Measurements from ENCODE around the gene WDR46.
A peak's percentile ranks its signal among the peaks of the same experiment; 100 is the strongest.
"Not testable (repeated sequence)": the region's sequence is repeated elsewhere in the genome, so short reads cannot be mapped to it uniquely, and the experiment has no call there.

WDR46 gene

DNA sequence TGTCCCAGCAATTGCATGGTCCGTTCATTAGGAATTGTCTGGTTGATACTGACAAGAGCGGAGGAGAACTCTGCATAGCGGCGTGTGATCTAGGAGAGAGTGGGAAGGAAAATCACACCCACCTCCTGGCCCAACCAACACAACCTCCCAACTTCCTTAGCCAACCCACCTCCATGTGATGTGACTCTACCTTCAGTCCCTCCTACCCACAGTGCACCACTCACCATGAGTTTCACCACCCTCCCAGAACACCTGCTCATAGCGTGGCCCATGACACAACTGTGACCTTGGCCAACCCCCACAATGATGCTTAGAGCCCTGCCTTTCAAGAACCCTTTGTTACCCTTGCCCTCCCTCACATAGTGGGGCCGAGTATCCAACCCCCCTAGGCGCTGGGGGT is 25.0 kb downstream of the WDR46 start:
- DNase-seq (ENCODE audit: low read depth) = no peak

DNA sequence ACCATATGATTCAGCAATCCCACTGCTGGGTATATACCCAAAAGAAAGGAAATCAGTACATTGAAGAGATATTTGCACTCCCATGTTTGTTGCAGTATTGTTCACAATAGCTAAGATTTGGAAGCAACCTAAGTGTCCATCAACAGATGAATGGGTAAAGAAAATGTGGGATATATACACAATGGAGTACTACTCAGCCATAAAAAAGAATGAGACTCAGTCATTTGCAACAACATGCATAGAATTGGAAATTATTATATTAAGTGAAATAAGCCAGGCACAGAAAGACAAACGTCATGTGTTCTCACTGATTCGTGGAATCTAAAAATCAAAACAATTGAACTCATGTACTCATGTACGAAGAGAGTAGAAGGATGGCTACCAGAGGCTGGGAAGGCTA is 26.5 kb downstream of the WDR46 start:
- not testable (repeated sequence) for DNase-seq (ENCODE audit: low read depth)

DNA sequence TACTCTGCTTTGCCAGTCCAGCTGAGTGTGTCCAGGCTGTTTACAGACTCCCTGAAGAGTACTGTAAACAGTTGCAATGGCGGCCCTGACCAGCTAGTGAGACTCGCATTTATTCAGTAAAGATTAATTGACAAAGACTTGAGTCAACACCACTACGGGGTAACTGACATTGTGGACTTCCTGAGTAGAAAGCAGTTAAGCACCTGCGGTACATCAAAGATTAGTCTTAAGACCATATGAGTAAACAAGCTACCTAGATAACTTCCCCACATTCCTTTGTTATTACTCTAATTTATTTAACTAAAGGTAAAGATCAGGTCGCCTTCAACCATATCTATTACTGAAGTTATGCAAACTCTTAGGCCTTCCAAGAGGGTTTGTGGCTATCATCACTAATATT is 30.0 kb downstream of the WDR46 start:
- no peak for DNase-seq (ENCODE audit: low read depth)

DNA sequence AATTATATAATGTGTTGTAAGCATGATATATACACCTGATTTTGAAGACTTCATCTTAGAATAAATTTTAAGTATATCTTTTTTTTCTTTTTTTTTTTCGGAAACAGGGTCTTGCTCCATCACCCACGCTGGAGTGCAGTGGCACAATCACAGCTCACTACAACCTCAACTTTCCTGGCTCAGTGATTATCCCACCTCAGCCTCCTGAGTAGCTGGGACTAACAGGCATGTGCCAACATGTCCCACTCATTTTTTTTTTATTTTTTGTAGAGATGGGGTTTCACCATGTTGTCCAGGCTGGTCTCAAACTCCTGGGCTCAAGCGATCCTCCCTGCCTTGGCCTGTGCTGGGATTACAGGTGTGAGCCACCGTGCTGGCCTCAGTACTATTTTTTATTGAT is 34.4 kb downstream of the WDR46 start:
- no peak for DNase-seq (ENCODE audit: low read depth)

DNA sequence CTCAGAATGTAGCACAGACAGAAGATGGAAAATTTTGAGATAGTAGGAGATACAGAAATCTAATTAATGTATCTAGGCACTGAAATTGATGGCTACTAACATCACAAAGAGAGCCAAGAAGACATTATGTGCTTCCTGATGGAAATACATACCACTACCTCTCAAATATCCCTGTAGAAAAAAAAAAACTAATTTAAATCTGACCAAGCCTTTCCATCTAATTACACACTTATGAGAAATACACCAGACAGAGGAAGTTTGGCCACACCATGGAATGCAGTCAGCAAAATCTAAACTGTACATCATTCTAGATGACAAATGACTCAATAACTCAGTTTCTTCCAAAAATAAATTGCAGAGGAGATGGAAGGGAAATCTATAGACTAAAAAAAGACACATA is 36.3 kb downstream of the WDR46 start:
- peak; percentile 83 for DNase-seq (ENCODE audit: low read depth)

DNA sequence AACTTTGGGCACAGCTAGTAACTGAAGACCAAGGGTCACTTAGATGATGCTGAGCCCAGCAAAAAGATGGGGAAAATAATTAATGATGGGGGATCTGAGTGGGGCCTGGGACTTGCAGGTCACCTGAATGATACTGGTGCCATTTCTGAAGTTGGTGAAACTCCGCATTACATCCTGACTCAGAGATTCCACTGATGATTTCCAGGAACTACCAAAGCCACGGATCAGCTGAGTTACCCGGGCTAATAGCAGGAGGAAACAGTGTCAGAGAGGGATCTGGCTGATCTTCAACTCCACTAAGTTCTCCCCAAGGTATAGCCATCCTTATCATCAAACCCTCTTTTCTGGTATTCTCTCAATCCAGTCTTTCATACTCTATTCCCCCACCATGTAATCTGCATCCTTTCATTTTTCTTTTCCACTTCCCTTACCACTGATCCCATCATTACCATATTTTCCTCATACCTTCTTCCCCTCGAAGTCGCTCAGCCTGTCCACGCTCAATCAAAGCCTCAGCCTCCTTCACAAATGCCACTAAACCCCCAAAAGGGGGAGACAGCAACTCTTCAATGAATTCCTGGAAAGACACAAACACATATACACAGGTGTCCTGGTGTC is 37.5 kb downstream of the WDR46 start:
- peak; percentile 57 for DNase-seq (ENCODE audit: low read depth)

DNA sequence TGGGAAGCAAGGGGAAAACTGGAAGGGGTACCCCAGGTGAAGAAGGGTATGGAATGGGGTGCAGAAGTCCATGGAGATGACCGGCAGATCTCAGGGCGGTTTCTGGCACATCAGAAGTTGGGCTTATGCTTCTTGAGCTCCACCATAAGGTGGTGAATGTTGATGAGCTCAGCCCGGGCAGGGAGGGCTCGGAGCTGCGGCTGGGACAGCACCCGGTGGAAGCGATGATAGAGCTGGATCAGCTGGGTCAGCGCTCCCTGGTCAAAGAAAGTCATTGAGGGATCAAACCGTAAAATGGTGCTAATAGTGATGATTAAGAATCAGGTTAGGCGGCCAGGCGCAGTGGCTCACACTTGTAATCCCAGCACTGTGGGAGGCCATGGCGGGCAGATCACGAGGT is 38.3 kb downstream of the WDR46 start:
- no peak for DNase-seq (ENCODE audit: low read depth)

DNA sequence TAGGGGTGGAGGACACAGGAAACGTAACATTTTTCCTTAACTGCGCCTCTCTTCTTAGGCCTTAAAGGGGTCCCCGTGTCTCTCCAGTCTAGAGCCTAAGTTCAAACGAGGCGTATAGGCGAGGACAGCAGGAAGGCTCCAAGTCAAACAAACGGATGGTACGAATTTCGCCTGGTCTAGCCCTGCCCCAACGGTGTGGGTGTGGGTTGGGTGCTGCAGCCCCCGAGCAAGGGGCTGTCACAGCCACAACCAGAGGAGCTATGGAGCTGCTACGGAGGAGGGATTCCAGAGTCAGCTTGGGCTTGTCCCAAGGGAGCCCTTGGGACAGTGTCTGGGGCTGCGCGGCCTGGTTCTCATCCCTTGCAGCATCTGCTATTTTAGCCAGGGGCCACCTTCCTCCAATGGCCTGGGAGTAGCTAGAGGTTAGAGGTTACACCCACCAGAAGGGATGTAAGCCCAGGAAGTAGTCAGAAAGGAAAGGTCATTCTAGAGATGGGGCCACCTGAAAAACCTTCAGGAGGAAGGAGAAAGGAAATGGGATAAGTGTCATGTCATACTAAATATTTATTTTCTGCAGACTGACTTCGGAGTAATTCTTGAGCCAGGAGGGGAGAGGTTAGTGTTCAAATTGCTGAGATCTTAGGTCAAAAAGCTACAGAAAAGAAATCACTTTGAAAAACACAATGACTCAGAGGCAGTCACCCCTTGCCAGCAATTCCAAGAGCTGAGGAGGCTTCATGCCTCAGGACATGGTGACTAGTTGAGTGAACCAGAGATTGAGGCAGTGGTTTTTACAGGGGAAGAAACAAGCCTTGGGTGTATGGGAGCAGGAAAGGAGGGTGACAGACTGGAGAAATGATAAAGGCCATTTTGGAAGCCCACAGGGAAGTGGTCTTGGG is 39.1 kb downstream of the WDR46 start:
- peak; percentile 96 for DNase-seq (ENCODE audit: low read depth)

DNA sequence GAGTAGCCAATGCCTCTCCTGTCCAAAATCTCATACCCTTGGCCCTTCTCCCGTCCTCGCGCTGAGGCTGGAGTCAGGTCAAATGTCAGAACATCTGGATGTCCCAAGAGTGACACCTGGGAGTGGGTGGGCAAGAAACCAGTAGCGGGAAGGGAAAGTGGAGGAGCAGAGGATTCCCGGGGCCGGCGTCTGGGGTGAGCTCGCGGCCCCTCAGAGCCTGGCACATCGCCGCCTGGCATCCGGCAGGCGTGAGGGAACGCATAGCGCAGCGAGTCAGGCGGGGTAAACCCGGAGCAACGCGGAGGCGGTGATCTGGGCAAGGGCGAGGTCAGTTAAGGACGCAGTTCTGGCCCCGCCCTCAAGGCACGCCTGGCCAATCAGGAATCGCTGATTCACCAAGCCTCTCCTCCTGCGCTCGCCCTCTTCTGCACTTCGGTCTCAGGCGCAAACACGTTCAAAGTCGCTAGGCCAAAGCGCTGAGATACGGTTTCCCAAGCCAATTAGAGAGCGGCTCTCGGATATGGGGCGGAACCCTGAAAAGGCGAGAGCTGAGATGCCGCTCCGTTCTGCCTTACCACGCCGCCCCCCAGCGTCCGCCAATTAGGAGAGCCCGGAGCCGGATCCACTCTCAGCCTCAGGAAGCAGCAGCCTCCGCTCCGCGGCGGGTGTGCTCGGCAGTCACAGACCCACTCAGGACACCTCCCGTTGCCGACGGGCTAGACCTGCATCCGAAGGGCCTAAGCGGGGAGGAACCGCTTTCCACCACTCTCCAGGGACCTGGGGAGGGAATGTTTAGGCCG is 39.9 kb downstream of the WDR46 start:
- DNase-seq (ENCODE audit: low read depth) = peak; percentile 100

DNA sequence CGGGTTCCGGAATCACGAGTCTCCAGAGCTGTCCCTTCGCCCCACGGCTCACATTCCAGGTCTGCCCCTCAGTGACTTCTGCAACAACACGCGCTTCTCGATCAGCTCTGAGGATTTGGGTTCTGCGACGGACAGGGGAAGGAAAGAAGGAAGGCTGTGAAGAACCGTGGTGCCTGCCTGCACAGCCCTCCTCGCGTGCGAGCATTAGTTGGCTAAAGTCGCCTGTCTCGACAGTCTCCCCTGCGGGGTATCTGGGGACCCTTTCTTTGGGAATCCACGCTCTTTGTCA is 40.5 kb downstream of the WDR46 start:
- DNase-seq (ENCODE audit: low read depth) = peak; percentile 65

DNA sequence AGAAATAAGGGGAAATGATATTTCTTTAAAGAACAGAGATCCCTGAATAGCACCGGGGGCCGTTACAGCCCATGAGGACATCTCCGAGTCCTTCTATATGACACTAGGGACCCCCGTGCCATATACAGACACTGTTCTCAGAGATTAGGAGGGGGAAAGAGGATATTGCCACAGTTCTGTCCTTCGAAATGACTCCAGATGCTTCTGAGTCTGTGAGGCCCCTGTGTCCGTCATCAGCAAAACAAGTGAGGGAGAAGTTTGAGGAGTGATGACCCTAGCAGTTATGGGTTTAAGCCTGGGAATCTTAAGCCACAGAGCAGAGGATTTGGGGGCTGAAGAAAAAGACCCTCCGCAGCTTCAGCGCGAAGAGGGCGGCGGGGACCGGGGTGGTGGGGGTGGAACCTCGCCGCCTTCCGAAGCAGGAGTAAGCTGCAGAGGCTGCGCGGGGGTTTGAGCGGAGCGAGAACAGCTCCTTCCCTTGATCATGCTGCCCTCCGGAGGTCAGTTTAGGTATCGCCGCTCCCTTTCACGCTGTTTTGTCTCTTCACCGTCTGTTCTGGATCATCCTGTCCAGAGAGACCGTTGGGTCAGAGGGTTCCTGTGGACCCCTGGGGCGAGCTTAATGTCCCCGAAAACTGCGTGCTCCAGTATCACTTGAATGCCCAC is 40.9 kb downstream of the WDR46 start:
- peak; percentile 87 for DNase-seq (ENCODE audit: low read depth)

DNA sequence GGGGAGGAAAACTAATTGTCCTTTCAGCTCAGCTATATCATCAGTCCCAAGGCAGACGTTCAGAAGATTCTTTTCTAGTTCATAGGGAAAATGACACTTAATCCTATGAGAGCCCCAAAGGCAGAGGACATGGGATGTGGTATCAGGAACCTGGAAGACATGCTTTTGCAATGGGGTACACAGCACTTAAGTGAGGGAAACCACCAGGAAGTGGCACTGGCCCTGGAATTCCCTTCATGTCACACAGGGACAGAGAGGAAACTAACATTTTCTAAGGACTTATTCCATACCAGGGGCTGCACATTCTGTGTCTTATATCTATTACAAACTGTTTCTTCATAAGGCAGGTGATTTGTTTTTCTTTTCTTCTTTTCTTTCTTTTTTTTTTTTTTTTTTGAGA is 45.6 kb downstream of the WDR46 start:
- DNase-seq (ENCODE audit: low read depth) = no peak

DNA sequence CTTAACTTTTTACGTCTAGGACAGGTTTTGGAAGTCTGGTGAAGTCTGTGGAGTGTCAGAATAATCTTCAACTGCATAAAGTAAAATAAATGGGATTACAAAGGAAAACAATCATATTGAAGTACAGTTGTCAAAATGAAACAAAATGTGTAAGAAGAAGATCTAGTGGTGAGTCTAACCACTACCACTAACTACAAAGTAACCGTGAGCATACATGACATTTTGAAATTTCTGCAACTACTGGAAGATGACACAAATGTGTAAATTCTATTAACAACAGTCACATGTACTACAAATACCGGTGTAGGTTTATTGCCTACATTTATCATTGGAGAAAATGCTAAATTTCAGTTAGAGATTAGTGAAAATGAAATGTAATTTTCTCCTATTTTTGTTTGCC is 47.1 kb downstream of the WDR46 start:
- DNase-seq (ENCODE audit: low read depth) = no peak

DNA sequence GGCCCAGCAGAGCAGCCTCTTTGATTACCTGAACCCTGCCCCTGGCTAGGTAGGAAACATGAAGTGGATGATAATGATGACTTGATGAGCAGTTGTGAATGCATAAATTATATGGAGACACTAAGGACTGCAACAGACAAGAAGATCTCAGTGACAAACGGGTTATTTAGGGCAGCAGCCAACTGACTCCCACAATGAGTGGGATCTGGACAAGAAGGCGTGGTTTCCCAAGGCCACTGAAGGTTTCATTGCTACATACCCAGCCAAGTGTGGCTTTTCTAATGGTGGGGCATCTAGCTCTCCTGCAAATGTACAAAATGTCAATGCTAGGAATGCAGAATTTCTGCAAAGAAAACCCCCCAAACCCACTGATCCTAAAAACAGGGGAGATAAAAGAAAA is 51.3 kb downstream of the WDR46 start:
- DNase-seq (ENCODE audit: low read depth) = no peak

DNA sequence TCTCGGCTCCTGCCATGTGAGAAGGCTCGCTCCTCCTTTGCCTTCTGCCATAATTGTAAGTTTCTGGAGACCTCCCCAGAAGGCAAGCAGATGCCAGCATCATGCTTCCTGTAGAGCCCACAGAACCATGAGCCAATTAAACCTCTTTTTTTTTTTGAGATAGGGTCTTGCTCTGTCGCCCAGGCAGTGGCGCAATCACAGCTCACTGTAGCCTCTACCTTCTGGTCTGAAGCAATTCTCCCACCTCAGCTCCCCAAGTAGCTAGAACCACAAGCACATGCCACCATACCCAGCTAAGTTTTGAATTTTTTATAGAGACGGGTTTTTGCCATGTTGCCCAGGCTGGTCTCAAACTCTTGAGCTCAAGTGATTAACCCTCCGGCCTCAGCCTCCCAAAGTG is 52.2 kb downstream of the WDR46 start:
- no peak for DNase-seq (ENCODE audit: low read depth)

DNA sequence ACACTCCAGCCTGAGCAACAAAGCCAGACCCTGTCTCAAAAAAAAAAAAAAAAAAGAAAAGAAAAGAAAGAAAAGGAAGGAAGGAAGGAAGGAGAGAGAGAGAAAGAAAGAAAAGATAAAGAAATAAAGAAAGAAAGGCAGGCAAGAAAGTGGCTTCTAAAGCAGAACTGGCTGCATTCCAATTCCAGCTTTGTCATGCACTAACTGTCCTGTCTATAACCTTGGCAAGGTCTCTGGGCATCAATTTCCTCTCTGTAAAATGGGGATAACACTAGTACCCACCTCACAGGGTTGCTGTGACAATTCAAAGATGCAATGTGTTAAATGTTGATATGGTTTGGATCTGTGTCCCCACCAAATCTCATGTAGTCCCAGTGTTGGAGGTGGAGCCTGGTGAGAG is 52.7 kb downstream of the WDR46 start:
- DNase-seq (ENCODE audit: low read depth) = no peak

DNA sequence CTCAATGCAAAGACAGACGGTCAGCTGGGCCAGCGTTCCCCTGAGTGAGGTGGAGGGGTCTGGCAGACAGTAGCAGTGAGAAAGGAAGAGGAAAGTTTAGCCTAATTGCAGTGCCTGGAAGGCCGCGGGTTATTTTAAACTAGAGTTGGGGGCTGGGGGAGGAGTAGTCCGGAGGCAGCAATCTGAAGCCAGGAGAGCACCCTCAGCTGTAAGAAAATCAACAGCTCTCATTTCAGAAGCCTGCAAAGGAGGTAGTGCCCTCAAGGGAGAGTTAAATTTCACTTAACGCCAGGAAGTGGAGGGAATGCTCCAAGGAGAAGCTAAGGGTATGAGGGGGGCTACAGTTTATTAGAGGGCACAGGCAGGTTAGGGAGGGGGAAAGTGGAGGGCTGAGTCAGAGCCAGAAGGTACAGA is 53.8 kb downstream of the WDR46 start:
- DNase-seq (ENCODE audit: low read depth) = no peak
